ENCODE measurements around the gene NEDD4L.

NEDD4L gene

DNA sequence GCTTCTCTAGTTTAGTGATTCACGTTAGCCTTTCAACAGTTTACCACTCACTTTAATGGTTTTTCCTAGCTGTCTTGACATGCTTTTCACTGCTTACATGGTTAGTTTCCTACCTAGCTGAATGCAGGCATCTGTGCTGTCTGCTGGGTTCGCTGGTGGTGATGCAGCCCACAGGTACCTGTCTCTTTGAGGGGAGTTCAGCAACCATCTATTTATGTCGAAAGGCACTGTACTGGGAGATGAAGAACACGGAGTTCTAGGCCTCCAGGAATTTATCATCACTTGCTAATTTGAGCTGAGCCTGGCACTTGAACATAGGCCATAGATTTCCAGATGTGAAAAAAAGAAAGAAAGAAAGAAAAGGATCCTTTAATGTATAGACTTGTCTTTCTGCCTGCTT is 148.5 kb downstream of the NEDD4L start:
- H3K27me3 ChIP-seq (ENCODE audit: insufficient read depth, insufficient read length) = no peaks in the 10 kb centered on the region
- DNase-seq (ENCODE audit: low read depth, low spot score) = no peak
- no peak for TF ChIP-seq YY1 (IDR thresholded peaks at IDR 0.05; ENCODE audit: insufficient read depth, insufficient read length)
- TF ChIP-seq SUZ12 (IDR thresholded peaks at IDR 0.05; ENCODE audit: extremely low read depth, insufficient read depth, insufficient read length) = no peak
- TF ChIP-seq ZNF274 (IDR thresholded peaks at IDR 0.05; ENCODE audit: low read depth, low read length) = no peak
- no peak overlapping the region for H3K9ac ChIP-seq (ENCODE audit: insufficient read length, low read depth)
- H3K4me1 ChIP-seq (ENCODE audit: insufficient read depth, insufficient read length) = peaks cover 3% of the 10 kb centered on the region
- no peaks in the 10 kb centered on the region for H3K36me3 ChIP-seq (ENCODE audit: insufficient read depth, insufficient read length, low read length)
- H3K9me3 ChIP-seq (ENCODE audit: insufficient read depth, low read length) = no peaks in the 10 kb centered on the region
- H3K4me3 ChIP-seq (ENCODE audit: insufficient read length, low read depth) = no peak overlapping the region

DNA sequence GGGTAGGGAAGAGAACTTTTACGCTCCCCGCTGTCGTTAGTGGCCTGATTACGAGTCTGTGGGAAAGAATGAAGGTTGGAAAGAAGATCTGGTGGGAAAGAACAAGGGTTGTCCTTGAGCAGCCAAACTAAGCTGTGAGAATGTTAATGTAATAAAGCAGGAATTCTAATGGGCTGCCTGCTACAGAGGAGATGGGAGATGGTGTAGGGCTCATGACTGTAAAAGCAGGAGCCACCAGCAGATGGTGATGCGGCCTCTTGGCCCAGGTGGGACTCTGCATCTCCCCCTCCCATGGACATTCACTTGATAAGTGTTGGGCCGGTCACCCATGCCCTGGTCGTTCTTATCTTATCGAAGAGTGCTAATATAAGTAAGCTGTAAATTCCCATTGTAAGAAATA is 150.0 kb downstream of the NEDD4L start:
- Histone ChIP-seq H3K4me1 (ENCODE audit: insufficient read depth, insufficient read length) (no peaks in the 10 kb centered on the region), H3K9me3 (ENCODE audit: insufficient read depth, low read length) (no peaks in the 10 kb centered on the region), H3K9ac (ENCODE audit: insufficient read length, low read depth) (no peak overlapping the region), H3K4me3 (ENCODE audit: insufficient read length, low read depth) (no peak overlapping the region), H3K36me3 (ENCODE audit: insufficient read depth, insufficient read length, low read length) (no peaks in the 10 kb centered on the region), H3K27me3 (ENCODE audit: insufficient read depth, insufficient read length) (no peaks in the 10 kb centered on the region)
- no peak for TF ChIP-seq ZNF274 (IDR thresholded peaks at IDR 0.05; ENCODE audit: low read depth, low read length)
- TF ChIP-seq YY1 (IDR thresholded peaks at IDR 0.05; ENCODE audit: insufficient read depth, insufficient read length) = no peak
- no peak for TF ChIP-seq SUZ12 (IDR thresholded peaks at IDR 0.05; ENCODE audit: extremely low read depth, insufficient read depth, insufficient read length)
- DNase-seq (ENCODE audit: low read depth, low spot score) = no peak

DNA sequence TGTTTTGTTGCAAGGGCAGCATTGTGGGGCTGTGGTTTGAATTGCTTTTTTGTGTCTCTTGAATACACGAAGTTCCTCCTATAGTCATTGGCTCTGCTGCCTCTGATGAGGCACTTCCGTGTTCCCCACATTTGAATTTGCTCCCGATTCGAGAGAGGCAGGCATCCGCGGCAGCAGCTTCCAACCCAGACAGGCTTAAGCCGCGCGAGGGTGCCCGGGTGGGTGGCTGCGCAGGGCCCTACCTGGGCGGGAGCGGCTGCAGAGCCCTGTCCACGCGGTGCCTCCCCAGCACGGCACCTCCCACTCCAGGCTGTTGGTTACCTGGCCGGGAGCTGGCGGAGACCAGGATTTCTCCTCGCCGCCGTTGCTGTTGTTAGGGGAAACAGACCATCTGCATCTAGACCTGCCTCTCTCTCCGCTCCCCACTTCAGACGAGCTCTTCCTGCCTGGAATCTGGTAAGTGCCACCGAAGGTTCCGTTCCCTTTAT is 151.3 kb downstream of the NEDD4L start:
- Histone ChIP-seq H3K4me3 (ENCODE audit: insufficient read length, low read depth) (no peak overlapping the region), H3K36me3 (ENCODE audit: insufficient read depth, insufficient read length, low read length) (no peaks in the 10 kb centered on the region), H3K27me3 (ENCODE audit: insufficient read depth, insufficient read length) (no peaks in the 10 kb centered on the region), H3K9ac (ENCODE audit: insufficient read length, low read depth) (no peak overlapping the region), H3K4me1 (ENCODE audit: insufficient read depth, insufficient read length) (no peaks in the 10 kb centered on the region), H3K9me3 (ENCODE audit: insufficient read depth, low read length) (no peaks in the 10 kb centered on the region)
- TF ChIP-seq YY1 (IDR thresholded peaks at IDR 0.05; ENCODE audit: insufficient read depth, insufficient read length) = no peak
- no peak for TF ChIP-seq SUZ12 (IDR thresholded peaks at IDR 0.05; ENCODE audit: extremely low read depth, insufficient read depth, insufficient read length)
- TF ChIP-seq ZNF274 (IDR thresholded peaks at IDR 0.05; ENCODE audit: low read depth, low read length) = no peak
- no peak for DNase-seq (ENCODE audit: low read depth, low spot score)

DNA sequence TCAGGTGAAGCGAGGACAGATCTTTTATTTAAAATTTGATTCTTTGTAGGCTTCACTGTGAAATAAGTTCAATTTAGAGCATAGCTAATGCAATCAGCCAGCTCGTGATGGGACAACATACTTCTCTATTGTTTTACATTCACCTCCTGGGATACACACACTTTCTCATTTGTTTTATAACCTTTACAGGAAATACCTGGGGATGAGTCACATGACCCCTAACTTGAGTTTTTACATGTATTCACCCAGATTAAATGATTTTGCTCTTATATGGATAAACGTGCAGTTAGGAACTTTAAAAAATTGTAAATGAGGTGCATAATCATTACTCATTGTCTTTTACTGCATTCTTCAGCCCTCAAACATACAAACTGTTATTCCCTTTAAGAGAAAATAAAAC is 152.1 kb downstream of the NEDD4L start:
- Histone ChIP-seq H3K9me3 (ENCODE audit: insufficient read depth, low read length) (no peaks in the 10 kb centered on the region), H3K4me3 (ENCODE audit: insufficient read length, low read depth) (no peak overlapping the region), H3K4me1 (ENCODE audit: insufficient read depth, insufficient read length) (no peaks in the 10 kb centered on the region), H3K27me3 (ENCODE audit: insufficient read depth, insufficient read length) (no peaks in the 10 kb centered on the region), H3K9ac (ENCODE audit: insufficient read length, low read depth) (no peak overlapping the region), H3K36me3 (ENCODE audit: insufficient read depth, insufficient read length, low read length) (no peaks in the 10 kb centered on the region)
- no peak for TF ChIP-seq SUZ12 (IDR thresholded peaks at IDR 0.05; ENCODE audit: extremely low read depth, insufficient read depth, insufficient read length)
- TF ChIP-seq ZNF274 (IDR thresholded peaks at IDR 0.05; ENCODE audit: low read depth, low read length) = no peak
- TF ChIP-seq YY1 (IDR thresholded peaks at IDR 0.05; ENCODE audit: insufficient read depth, insufficient read length) = no peak
- DNase-seq (ENCODE audit: low read depth, low spot score) = no peak

DNA sequence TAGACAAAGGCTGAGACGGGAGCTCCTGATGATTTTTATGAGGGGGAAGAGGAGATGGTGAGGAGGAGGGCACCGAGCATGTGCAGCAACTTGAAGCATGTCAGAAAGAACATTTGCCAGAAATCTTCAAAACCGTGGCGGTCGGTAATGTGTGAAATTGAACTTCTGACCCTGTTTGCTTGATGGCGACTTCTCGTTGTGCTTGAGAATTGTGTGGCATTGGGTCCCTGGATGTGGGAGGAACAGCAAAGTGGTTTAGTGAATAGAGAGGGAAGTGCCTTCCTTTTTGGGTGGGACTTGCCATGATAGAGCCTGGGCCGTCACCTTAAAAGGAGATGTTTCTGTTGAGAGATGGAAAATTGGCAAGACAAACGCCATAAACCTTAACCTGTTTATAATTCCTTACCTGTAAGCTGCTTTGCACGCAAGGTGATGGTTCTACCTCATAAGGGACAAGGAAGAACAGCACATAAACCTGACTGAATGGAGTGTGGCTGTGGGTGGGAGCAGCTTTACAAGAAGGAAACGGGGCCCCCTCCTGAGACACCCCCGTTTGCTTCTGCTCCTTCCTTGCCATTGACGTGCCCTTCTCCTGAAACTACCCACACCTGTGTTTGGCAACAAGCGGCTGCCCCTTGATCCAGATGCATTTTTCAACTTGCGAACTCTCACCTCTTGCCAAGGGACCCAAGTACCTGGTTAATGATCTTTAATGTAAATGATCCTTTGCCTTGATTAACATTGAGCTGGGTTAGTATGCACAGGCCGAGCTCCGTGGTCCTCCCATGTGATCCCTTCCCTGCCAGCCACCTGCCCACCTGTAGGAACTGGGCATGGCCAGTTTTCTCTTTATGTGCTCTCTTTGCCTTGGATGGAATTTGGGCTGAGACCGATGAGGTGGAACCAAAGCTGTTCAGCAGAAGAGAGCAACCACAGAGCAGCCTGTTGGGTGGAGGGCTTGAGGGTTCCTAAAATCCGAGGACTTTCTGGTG is 153.2 kb downstream of the NEDD4L start:
- DNase-seq (ENCODE audit: low read depth, low spot score) = no peak
- TF ChIP-seq SUZ12 (IDR thresholded peaks at IDR 0.05; ENCODE audit: extremely low read depth, insufficient read depth, insufficient read length) = no peak
- H3K4me3 ChIP-seq (ENCODE audit: insufficient read length, low read depth) = no peak overlapping the region
- no peaks in the 10 kb centered on the region for H3K36me3 ChIP-seq (ENCODE audit: insufficient read depth, insufficient read length, low read length)
- no peaks in the 10 kb centered on the region for H3K27me3 ChIP-seq (ENCODE audit: insufficient read depth, insufficient read length)
- no peak overlapping the region for H3K9ac ChIP-seq (ENCODE audit: insufficient read length, low read depth)
- peaks cover 1% of the 10 kb centered on the region for H3K4me1 ChIP-seq (ENCODE audit: insufficient read depth, insufficient read length)
- H3K9me3 ChIP-seq (ENCODE audit: insufficient read depth, low read length) = no peaks in the 10 kb centered on the region

DNA sequence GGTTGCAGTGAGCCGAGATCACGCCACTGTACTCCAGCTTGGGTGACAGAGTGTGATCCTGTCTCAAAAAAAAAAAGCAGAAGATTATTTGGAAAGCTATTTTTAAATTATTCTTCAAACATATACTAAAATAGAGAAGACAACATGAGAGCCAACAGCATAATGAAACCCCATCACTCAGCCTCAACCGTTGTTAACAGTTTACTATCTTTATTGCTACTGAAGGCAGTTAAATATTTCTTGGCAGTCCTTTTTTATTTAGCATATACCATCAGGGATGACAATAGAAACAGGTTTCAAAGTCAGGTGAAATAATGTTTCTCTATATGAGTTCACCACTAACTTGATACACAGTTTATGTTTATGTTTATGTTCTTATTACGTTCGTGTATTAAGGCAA is 157.2 kb downstream of the NEDD4L start:
- H3K4me3 ChIP-seq (ENCODE audit: insufficient read length, low read depth) = no peak overlapping the region
- H3K36me3 ChIP-seq (ENCODE audit: insufficient read depth, insufficient read length, low read length) = no peaks in the 10 kb centered on the region
- DNase-seq (ENCODE audit: low read depth, low spot score) = no peak
- peaks cover 5% of the 10 kb centered on the region for H3K4me1 ChIP-seq (ENCODE audit: insufficient read depth, insufficient read length)
- H3K9ac ChIP-seq (ENCODE audit: insufficient read length, low read depth) = no peak overlapping the region
- no peaks in the 10 kb centered on the region for H3K9me3 ChIP-seq (ENCODE audit: insufficient read depth, low read length)
- no peak for TF ChIP-seq ZNF274 (IDR thresholded peaks at IDR 0.05; ENCODE audit: low read depth, low read length)
- TF ChIP-seq SUZ12 (IDR thresholded peaks at IDR 0.05; ENCODE audit: extremely low read depth, insufficient read depth, insufficient read length) = no peak
- no peak for TF ChIP-seq YY1 (IDR thresholded peaks at IDR 0.05; ENCODE audit: insufficient read depth, insufficient read length)
- H3K27me3 ChIP-seq (ENCODE audit: insufficient read depth, insufficient read length) = no peaks in the 10 kb centered on the region

Data from NT2/D1 (cell line).